Measurements from ENCODE around the gene AADACL2.
"Not testable (repeated sequence)": the region's sequence is repeated elsewhere in the genome, so short reads cannot be mapped to it uniquely, and the experiment has no call there.

Gene AADACL2, protein sequence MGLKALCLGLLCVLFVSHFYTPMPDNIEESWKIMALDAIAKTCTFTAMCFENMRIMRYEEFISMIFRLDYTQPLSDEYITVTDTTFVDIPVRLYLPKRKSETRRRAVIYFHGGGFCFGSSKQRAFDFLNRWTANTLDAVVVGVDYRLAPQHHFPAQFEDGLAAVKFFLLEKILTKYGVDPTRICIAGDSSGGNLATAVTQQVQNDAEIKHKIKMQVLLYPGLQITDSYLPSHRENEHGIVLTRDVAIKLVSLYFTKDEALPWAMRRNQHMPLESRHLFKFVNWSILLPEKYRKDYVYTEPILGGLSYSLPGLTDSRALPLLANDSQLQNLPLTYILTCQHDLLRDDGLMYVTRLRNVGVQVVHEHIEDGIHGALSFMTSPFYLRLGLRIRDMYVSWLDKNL

DNA sequence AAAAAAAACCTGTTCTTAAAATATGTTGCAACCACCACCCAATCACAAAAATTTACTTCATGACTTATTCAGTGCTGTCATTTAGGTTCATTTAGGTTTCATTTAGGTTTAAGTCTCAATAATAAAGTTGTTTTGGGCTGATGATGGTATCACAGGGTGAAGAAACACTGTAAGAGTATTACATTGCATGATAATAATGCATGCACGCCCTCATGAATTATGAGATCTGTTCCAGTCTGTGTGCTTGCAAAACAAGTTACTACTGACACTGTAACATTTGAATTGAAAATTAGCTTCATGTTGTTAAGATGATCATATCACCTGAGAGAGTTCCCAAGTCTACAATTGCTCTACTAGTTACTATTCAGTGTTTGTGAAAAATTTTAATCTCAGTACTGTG lies at the start of gene AADACL2:
TSS of gene AADACL2 (plus strand) at position 315 of the 400 bp plus-strand sequence. CDS start 109 bp downstream, outside the sequence.
- peak; percentile 91 for DNase-seq

DNA sequence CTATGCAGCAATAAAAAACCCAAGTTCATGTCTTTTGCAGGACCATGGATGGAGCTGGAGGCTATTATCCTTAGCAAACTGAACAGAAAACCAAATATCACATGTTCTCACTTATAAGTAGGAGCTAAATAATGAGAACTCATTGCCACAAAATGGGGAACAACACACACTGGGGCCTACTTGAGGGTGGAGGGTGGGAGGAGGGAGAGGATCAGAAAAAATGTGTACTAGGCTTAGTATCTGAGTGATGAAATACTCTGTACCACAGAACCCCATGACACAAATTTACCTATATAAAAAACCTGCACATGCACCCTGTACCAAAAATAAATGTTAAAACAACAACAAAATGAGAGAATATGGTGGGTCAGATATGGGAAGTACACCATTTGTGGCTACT lies 49.6 kb upstream of the AADACL2 start:
- DNase-seq = no peak

DNA sequence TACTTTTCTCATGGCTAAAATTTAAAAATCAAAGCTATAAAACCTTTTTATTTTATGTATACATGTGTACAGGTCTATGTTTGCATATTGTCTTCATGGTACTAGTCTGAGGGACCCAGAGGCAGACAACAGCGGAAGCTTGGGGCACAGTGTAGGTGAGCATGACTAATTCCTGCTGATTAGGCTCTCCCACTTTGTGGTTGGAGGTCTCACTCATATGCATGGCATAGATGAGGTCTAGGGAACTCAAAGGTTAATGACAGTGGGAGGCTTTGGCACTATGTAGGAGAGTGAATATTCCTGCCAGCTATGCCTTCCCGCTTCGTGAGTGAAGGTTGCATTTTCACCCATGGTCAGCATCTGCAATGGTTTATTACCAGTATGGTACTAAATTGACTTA lies 47.5 kb upstream of the AADACL2 start:
- DNase-seq = peak; percentile 98

DNA sequence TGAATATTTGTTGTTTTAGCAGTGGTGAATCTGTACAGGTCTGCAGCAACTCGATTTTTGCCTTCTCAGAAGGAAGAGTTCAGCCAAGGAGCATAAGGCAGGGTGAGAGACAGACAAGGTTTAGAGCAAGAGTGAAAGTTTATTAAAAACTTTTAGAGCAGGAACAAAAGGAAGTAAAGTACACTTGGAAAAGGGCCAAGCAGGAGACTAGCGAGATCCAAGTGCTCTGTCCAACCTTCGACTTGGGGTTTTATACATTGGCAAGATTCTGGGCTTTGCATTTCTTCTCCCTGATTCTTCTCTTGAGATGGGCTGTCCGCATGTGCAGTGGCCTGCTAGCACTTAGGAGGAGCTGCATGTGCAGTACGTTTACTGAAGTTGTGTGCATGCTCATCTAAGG lies 46.7 kb upstream of the AADACL2 start:
- DNase-seq = no peak

DNA sequence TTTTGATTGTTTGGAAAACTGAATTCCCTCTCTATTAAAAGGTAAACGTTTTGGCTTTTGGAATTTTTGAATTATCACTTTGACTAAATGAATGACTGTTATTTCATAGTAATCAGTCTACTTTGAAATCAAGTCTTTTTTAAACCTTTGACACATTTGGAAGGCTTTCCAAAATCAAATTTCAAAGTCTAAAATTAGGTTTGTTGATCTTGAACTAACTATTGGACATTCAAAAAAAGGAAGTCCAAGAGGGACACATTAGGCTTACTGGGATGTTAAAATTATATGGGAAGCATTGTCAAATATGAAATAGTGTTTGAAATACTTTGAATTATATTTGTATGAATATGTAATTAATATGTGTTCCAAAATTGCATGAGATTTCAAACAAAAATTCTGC lies 45.2 kb upstream of the AADACL2 start:
- no peak for DNase-seq

DNA sequence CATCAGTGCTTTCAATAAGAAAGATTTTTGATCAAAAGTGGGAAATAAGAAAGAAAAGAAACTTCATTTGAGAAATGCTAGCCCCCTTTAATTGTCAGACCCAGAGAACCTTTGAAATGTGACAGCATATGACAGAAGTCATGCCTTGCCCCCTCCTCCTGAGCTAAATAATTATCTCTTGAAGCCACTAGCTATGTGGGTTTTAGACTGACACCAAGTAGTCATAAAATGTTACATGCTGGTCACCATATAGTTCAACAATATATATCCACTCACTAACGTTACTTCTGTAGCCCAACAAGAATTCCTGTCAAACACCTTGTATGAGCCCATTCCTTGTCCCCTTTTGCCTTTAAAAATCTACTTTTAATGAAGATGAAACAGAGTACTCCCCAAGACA lies 43.1 kb upstream of the AADACL2 start:
- no peak for DNase-seq

DNA sequence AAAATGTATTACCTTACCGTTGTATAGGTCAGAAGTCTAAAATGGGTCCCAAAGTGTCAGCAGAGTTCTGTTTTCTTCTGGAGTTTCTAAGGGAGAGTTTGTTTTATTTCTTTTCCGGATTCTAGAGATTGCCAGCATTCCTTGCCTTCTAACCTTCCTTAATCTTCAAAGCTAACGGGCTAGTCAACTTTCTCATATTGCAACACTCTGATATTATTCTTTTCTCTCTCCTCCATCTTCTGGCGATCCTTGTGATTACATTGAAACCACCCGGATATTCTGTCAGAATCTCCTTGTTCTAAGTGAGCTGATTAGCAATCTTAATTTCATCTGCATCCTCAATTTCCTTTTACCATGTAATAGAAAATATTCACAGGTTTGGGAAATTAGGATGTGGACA lies 36.2 kb upstream of the AADACL2 start:
- DNase-seq = no peak

DNA sequence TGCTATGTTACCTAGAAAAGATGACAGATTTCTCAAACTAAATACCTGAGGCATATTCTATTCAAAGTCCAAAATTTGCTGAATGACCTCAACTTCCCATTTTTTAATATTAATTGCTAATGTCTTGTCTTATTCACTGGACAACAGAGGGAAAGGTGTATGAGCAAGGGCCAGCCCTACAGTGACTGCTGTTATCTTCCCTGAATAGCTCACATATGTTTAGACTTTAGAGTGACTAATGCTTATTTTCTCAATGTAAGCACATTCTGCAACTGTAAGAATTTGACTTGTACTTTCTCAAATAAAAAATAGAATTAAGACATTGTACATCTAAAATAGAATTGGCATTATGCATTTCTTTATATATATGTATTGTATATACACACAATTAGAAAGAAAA lies 26.5 kb upstream of the AADACL2 start:
- no peak for DNase-seq

DNA sequence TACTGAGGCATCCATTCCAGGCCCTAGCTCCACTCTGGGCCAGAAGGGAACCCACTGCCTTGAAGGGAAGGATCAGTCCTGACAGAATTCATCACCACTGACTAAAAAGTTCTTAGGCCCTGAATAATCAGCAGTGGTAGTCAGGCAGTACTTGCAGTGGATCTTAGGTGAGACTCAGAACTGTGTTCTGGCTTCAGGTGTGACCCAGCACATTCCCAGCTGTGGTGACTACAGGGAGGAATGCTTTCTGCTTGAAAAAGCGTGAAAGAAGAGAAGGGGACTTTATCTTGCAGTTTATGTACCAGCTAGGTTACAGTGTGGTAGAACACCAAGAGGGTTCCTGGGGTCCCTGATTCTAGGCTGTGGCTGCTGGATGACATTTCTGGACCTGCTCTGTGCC lies 24.9 kb upstream of the AADACL2 start:
- no peak for DNase-seq

DNA sequence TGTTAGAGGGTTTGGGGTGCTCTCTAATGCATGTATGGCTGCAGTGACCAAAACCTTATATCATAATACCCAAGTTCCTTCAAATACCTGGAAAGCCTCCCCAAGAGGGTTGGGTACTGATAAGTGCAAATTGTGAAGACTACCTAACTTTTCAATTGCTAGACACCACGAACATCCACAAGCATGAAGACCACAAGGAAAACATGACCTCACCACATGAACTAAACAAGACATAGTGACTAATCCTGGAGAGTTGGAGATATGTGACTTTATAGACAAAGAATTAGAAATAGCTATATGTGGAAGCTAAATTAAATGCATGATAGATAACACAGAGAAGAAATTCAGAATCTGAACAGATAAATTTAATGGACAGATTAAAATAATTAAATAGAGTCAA lies 23.9 kb upstream of the AADACL2 start:
- no peak for DNase-seq

DNA sequence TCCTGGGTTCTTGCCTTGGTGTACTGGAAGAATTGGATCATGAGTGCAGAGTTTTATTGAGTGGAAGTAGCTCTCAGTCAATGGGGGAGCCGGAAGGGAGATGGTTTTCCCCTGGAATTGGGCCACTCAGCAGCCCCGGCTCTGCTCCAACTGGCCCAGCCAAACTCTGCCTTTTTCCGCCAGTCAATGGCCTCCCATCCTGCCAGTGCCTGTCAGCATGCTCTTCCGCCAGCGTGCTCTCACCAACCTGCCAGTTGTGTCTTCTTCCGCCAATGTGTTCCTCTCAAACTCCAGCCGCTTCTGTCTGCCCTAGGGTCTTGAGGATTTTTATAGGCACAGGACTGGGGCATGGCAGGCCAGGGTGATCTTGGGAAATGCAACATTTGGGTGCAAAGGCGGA lies 12.4 kb upstream of the AADACL2 start:
- no peak for DNase-seq

DNA sequence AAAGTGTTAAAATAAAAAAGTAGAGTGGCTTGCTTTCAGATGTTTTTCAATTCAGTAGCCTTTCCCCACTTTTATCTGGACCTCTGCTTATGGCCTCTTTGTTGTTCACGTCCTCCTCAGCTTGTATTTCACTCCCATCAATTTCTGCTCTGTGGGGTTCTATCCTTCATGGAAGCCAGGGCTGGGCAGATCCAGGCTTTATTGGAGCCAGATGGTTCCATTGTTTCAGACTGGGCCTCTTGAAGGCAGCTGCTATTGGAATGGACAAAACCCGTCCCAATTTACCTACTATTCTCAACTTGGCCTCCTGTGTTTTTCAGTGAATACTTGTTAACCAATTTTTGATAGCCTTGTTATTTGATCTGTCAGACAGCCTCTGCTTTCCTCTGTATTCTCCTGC lies 10.9 kb upstream of the AADACL2 start:
- DNase-seq = no peak

DNA sequence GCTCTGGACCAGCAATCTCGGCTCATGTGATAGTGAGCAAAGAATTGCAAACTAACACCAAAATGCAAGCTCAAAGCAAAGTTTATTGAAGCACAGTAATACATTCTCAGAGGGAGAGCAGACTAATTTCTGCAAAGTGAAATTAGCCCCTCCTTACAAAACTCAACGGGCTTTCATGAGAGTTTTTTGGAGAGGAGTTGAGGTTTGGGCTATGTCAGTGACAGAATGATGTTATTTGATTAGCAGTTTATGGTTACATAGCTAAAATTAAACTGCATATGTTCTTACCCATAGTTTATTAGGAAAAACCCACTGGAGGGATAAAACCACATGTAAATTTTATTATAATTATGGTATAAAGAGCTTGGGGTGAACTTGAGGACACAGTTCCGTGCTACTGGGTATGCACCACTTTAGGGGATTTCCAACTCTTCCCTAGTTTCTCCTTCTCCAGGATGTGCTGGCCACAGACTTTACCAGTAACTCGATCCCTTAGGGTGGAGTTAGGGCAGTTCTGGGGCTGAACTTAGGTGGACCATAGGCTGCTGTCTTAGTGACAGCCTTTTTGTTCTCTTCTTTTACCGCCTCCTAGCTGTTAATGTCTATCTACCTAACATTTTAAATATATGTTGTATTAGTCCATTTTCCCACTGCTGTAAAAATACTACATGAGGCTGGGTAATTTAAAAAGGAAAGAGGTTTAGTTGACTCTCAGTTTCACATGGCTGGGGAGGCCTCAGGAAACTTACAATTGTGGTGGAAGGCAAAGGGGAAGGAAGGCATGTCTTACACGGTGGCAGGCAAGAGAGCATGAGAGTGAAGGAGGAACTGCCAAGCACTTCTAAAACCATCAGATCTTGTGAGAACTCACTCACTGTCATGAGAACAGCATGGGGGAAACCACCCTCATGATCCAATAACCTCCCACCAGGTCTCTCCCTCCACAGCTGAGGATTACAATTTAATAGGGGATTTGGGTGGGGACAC lies 8.9 kb upstream of the AADACL2 start:
- DNase-seq = peak; percentile 96

DNA sequence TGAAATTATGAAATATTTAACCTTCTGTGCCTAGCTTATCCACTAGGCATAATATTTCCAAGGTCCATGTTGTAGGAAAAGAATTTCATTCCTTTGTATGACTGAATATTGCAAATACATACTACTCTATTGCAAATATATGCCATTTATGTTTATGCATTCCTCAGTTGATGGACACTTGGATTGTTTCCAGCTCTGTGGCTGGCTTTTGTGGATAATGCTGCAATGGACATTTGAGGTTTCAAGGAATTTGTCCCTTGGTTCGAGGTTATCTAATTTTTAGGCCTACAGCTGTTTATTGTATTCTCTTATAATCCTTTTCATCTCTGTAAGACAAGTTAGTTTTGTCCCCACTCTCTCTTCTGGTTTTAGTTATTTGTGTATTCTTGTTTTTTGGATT lies 7.7 kb upstream of the AADACL2 start:
- no peak for DNase-seq

DNA sequence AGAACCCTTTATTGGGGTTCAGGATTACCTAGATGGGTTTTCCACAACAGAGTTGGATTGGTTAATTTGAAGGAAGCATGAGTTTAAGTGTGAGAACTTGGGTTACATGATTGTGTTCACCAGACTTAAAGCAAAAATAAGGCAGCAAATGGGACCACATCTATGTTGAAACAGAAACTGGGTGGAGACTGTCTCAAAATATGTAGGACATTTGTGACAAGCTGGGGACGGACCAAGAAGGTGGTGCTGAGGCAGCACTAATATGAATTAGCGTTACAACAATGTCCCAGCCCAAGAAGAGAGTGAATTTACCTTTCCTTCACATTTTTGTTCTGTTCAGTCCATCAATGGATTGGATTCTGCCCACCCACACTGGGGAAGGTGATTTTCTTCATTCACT lies 866 bp upstream of the AADACL2 start:
- no peak for DNase-seq

DNA sequence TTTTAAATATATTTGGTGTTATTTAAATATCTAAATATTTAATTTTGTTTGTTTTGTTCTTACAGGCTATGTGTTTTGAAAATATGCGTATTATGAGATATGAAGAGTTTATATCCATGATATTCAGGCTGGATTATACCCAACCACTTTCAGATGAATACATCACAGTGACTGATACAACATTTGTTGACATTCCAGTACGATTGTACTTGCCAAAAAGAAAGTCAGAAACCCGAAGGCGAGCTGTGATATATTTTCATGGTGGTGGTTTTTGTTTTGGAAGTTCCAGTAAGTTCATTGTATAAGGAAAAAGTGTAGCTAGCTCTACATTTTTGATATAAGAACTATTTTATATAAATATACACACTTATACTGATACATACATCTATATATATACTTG lies 6.9 kb downstream of the AADACL2 start:
- DNase-seq = no peak

DNA sequence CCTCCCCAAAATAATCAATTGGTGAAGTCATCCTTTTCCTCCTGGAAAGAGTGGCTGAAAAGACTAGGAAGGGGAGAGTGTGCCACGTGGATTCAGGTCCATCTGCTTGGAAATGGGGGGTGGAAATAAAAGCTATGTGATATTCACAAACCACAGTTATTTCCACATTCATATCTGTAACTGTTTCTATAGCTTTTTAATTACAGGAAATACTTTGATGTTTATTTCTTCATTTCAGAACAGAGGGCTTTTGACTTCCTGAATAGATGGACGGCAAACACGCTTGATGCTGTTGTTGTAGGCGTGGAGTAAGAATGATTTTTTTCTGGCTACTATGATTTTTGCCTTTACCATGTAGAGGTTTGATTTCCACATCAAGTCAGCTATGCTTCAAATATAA lies 10.1 kb downstream of the AADACL2 start:
- no peak for DNase-seq

DNA sequence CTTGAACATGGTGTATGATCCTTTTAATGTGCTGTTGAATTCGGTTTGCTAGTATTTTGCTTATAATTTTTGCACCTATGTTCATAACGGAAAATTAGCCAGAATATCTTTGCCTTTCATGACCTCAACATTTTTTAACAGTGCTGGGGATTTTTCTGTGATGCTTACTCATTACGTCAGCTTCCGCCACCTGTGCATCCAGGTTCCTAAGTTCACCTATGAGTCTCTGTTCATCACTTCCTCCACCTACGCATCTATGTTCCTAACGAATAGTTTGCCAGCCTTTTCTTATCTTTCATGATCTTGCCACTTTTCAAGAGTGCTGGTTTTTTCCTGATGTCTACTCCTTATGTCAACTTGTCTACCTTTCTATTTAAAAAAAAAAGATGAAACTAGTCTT lies 16.5 kb downstream of the AADACL2 start:
- no peak for DNase-seq

DNA sequence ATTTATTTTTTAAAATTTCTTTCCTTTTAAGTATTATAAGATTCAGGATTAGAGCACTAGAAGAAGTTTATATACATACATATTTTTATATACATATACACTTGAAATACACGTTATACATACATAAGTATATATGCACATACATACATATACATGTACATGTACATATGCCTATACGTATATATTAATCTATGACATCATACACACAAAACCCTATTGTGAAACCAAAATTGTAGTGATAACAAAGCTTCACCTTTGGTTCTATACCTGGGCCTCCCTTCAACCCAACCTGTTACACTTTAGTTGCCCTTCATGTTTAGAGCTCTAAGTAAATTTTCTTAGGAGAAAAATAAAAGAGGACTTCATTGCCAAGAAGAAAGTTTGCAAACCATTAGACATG lies 17.0 kb downstream of the AADACL2 start:
- DNase-seq = no peak

DNA sequence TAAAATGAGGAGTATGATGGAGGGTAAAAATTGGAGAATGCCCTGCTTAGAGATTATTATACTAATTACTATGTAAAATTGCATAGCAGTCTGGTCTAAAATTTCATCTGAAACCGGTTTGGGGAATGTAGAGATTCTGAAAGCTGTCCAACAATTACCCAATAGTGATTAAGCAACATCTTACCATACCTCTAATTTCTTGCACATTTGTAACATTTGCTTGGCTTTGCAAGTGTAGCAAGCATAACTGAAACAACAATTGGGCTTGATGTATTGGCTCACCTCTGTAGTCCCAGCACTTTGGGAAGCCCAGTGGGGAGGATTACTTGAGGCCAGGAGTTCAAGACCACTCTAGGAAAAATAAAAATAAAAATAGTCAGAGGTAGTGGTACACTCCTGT lies 17.4 kb downstream of the AADACL2 start:
- no peak for DNase-seq

DNA sequence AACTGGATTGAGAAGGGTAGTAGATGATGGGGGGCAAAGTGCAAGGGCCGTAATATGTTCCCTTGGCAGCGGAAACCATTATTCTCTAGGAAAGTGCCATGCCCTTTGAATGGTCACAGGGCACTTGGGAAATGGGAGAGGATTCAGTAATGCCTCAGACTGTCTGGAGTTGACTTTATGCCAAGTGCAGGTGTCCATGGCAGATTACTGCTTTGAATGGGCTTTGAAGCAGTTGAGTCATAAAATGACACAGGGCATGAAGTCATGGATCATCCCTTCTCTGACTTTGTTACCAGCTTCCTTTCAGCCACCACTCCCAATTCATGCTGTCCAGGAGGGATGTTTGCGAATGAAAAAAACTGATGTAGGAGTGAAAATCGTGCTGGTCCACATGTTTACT lies 20.1 kb downstream of the AADACL2 start:
- DNase-seq = no peak

DNA sequence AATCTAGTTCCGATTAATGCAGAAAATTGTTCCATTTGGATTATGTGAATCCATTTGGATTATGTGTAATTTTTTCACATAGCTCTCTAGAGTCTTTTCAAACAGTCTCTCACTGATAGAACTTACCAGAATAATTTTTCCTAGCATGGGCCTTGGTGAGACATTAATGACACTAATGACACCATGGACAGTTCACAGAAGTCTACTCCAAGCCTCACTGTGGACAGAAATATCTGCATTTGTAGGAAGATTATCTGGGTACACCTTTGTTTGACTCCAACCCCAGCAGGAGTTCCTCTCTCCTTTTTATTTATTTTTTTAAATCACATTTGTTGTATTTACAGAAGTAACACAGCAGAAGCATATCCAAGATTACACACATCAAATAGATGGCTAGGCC lies 27.9 kb downstream of the AADACL2 start:
- DNase-seq = no peak

DNA sequence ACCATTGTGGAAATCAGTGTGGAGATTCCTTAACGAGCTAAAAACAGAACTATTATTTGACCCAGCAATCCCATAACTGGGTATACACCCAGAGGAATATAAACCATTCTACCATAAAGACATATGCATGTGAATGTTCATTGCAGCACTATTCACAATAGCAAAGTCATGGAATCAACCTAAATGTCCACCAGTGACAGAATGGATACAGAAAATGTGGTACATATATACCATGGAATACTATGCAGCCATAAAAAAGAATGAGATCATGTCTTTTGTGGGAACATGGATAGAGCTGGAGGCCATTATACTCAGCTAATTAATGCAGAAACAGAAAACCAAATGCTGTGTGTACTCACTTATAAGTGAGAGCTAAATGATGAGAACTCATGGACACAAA lies 31.0 kb downstream of the AADACL2 start:
- not testable (repeated sequence) for DNase-seq

DNA sequence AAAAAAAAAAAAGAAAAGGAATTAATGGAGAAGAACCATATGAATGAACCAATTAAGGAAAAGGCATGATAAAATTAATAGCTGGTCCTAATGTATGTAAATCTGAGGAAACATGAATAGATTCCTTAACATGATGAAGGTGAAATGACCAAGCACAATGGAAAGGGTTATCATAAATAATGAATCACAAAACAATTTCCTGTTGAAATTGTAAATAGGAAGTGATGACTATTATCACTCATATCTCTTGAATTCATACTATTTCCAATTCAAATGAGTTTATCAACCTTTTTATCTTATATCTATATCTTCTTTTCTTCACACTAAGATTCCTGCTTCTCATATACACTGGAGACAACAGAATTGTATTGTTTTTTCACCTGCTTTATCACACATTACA lies 32.0 kb downstream of the AADACL2 start:
- DNase-seq = no peak

All from NCI-H526 treated with DMSO at 0.1 percent for 48 hours (cell line).